Liver (tissue), 3 donors: ENCODE data around the gene UNC93A.

Source experiments
- EGR1 ChIP-seq, 2 donors: IDR thresholded peaks; 2 replicates each; pipeline ENCODE4 v1.6.1; 2016 to 2018; ENCODE audit warnings: antibody characterized with exemption in 2 of 2, low read depth in 2 of 2
- GABPA ChIP-seq, 2 donors: IDR thresholded peaks in 1 of 2; conservative IDR thresholded peaks in 1 of 2; 2 replicates each; pipeline ENCODE4 v1.6.1; 2016; ENCODE audit warnings: antibody characterized with exemption in 2 of 2, mild to moderate bottlenecking in 1 of 2, moderate library complexity in 1 of 2
- HNF4A ChIP-seq, 2 donors: conservative IDR thresholded peaks; 2 replicates each; pipeline ENCODE4 v1.6.1; 2016; ENCODE audit warnings: antibody characterized with exemption in 2 of 2, mild to moderate bottlenecking in 2 of 2
- HNF4G ChIP-seq: IDR thresholded peaks from 2 replicates; pipeline ENCODE4 v1.6.1; 2016; ENCODE audit warnings: antibody characterized with exemption
- JUND ChIP-seq, 2 donors: IDR thresholded peaks; 2 replicates each; pipeline ENCODE4 v1.6.1; 2016; ENCODE audit warnings: antibody characterized with exemption in 2 of 2
- RAD21 ChIP-seq, 2 donors: IDR thresholded peaks; 2 replicates each; pipeline ENCODE4 v1.6.1; 2016; ENCODE audit warnings: antibody characterized with exemption in 2 of 2, mild to moderate bottlenecking in 2 of 2
- TAF1 ChIP-seq: conservative IDR thresholded peaks from 2 replicates; pipeline ENCODE4 v1.6.1; 2016; ENCODE audit warnings: antibody characterized with exemption, mild to moderate bottlenecking
- TF ChIP-seq, protein P1 (sequence below): fragments of 150-350 bp; IDR thresholded peaks from 2 replicates; pipeline ENCODE4 v1.5.1; 2017; ENCODE audit warnings: improper control_type of control experiment, low read depth, low read length; ENCODE audit not compliant: missing input control
- TF ChIP-seq, protein P2 (sequence below): IDR thresholded peaks from 2 replicates; pipeline ENCODE4 v1.6.1; 2016; ENCODE audit warnings: antibody characterized with exemption
- TF ChIP-seq, protein P3 (sequence below): IDR thresholded peaks from 2 replicates; pipeline ENCODE4 v1.6.1; 2016; ENCODE audit warnings: antibody characterized with exemption
- TF ChIP-seq, protein P4 (sequence below): IDR thresholded peaks from 2 replicates; pipeline ENCODE4 v1.6.1; 2016; ENCODE audit warnings: antibody characterized with exemption, mild to moderate bottlenecking
- TF ChIP-seq, protein P5 (sequence below): IDR thresholded peaks from 2 replicates; pipeline ENCODE4 v1.6.1; 2016; ENCODE audit warnings: antibody characterized with exemption
- donor health status: healthy.
- donor health status: healthy.

DNA sequence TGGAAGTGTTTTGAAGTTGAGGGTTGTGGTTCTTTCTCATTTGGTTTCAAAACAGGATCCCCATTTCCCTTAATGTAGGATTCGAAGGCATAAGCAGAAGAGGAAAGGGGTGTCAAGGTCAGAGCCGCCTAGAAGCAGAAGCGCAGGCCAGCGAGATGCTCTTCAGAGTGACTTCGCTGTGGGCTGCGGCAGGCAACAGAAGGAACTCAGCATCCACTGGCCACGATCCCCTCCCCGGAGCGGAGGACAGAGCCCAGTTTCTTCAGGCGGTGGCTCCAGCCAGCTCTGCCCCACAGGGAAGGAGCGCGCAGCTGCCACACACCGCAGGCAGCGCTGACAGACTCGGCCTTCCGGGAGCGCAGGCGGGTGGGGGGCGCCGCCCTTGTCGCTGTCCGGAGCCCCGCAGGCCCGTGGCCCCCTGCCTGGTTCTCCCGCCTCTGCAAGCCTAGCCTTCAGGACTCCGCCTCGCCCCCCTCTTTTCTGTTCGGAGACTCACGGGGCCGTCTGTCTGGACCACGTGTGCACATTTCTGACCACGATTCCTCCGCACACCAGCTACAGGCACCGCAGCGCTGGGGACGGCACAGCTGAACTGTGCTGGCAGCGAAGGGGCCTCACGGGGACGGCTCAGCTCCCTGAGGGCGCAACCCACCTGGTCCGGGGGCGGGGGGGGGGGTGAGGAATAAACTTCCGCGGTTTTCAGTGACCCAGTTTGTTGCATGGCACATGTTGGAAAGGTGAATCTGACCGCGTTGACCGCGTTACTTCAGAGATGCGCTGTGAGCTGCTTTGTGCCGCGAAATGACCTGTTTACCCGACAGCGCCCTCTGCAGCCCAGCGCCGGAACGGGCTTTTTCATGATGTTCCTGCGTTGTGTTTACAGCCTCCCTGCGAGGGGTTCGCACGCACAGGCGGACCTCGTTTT lies 59.9 kb downstream of the UNC93A start:
- TF ChIP-seq, protein P1, sequence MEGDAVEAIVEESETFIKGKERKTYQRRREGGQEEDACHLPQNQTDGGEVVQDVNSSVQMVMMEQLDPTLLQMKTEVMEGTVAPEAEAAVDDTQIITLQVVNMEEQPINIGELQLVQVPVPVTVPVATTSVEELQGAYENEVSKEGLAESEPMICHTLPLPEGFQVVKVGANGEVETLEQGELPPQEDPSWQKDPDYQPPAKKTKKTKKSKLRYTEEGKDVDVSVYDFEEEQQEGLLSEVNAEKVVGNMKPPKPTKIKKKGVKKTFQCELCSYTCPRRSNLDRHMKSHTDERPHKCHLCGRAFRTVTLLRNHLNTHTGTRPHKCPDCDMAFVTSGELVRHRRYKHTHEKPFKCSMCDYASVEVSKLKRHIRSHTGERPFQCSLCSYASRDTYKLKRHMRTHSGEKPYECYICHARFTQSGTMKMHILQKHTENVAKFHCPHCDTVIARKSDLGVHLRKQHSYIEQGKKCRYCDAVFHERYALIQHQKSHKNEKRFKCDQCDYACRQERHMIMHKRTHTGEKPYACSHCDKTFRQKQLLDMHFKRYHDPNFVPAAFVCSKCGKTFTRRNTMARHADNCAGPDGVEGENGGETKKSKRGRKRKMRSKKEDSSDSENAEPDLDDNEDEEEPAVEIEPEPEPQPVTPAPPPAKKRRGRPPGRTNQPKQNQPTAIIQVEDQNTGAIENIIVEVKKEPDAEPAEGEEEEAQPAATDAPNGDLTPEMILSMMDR = peak; percentile 83
- TF ChIP-seq, protein P2, sequence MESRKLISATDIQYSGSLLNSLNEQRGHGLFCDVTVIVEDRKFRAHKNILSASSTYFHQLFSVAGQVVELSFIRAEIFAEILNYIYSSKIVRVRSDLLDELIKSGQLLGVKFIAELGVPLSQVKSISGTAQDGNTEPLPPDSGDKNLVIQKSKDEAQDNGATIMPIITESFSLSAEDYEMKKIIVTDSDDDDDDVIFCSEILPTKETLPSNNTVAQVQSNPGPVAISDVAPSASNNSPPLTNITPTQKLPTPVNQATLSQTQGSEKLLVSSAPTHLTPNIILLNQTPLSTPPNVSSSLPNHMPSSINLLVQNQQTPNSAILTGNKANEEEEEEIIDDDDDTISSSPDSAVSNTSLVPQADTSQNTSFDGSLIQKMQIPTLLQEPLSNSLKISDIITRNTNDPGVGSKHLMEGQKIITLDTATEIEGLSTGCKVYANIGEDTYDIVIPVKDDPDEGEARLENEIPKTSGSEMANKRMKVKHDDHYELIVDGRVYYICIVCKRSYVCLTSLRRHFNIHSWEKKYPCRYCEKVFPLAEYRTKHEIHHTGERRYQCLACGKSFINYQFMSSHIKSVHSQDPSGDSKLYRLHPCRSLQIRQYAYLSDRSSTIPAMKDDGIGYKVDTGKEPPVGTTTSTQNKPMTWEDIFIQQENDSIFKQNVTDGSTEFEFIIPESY = no peak
- TF ChIP-seq RAD21 (IDR thresholded peaks at IDR 0.05) = peak; percentile 90 to 92
- TF ChIP-seq, protein P3, sequence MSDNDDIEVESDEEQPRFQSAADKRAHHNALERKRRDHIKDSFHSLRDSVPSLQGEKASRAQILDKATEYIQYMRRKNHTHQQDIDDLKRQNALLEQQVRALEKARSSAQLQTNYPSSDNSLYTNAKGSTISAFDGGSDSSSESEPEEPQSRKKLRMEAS = peak; percentile 60
- TF ChIP-seq, protein P4, sequence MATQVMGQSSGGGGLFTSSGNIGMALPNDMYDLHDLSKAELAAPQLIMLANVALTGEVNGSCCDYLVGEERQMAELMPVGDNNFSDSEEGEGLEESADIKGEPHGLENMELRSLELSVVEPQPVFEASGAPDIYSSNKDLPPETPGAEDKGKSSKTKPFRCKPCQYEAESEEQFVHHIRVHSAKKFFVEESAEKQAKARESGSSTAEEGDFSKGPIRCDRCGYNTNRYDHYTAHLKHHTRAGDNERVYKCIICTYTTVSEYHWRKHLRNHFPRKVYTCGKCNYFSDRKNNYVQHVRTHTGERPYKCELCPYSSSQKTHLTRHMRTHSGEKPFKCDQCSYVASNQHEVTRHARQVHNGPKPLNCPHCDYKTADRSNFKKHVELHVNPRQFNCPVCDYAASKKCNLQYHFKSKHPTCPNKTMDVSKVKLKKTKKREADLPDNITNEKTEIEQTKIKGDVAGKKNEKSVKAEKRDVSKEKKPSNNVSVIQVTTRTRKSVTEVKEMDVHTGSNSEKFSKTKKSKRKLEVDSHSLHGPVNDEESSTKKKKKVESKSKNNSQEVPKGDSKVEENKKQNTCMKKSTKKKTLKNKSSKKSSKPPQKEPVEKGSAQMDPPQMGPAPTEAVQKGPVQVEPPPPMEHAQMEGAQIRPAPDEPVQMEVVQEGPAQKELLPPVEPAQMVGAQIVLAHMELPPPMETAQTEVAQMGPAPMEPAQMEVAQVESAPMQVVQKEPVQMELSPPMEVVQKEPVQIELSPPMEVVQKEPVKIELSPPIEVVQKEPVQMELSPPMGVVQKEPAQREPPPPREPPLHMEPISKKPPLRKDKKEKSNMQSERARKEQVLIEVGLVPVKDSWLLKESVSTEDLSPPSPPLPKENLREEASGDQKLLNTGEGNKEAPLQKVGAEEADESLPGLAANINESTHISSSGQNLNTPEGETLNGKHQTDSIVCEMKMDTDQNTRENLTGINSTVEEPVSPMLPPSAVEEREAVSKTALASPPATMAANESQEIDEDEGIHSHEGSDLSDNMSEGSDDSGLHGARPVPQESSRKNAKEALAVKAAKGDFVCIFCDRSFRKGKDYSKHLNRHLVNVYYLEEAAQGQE = no peak
- TF ChIP-seq JUND (IDR thresholded peaks at IDR 0.05) = no peak
- TF ChIP-seq EGR1 (IDR thresholded peaks at IDR 0.05; ENCODE audit: low read depth in 2 of 2) = peak; percentile 23 to 34
- TF ChIP-seq, protein P5, sequence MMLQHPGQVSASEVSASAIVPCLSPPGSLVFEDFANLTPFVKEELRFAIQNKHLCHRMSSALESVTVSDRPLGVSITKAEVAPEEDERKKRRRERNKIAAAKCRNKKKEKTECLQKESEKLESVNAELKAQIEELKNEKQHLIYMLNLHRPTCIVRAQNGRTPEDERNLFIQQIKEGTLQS = no peak
- TF ChIP-seq HNF4A (conservative IDR thresholded peaks at IDR 0.05) = peak; percentile 25 to 49
- TF ChIP-seq HNF4G = no peak
- no peak for TF ChIP-seq GABPA (IDR thresholded peaks at IDR 0.05 in 1 of 2, conservative IDR thresholded peaks at IDR 0.05 in 1 of 2)
- no peak for TF ChIP-seq TAF1
